GM19035 (cell line): ENCODE results near the gene PTPRT.

ENCODE experiments used
- ATAC-seq: cut with Tn5 transposase; IDR thresholded peaks from one replicate; pipeline ENCODE4 v1.9.1; 2021; ENCODE audit not compliant: unreplicated experiment

PTPRT gene

DNA sequence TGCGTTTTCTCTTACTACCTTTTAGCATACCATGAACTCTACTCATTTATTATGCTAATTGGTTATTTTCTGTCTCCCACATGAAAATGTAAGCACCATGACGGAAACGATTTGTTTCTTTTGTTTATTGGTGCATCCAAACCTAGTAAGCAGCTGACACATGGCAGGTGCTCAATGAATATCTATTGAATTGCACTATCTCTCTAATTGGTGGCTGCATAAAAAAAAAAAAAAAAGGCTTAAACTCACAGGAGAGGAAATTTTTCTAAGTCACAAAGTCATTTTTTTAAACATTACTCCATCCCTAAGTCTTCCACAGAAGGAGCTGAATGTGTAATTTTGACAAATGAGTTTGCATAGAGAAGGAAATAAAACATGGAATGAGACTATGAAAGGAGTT, 608.4 kb downstream of the PTPRT start:
- ATAC-seq, result no peak

DNA sequence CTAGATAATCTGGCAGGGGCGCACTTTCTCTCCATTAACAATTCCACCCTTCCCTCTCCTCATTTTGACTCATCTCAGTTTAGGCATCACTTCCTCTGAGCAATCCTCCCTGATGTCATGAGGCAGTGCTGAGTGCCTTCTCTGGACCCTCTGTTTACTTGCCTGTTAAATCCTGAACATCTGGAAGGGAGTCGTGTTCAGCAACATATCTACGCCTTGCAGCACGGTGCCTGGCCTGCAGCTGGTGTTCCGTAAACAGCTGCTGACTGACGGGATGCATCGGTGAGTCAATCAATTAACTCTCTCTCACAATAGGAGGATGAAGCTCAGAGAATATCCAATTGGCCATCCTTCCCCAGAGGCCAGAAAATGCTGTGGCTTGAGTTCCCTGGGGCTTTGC, 613.5 kb downstream of the PTPRT start:
- ATAC-seq, result no peak

DNA sequence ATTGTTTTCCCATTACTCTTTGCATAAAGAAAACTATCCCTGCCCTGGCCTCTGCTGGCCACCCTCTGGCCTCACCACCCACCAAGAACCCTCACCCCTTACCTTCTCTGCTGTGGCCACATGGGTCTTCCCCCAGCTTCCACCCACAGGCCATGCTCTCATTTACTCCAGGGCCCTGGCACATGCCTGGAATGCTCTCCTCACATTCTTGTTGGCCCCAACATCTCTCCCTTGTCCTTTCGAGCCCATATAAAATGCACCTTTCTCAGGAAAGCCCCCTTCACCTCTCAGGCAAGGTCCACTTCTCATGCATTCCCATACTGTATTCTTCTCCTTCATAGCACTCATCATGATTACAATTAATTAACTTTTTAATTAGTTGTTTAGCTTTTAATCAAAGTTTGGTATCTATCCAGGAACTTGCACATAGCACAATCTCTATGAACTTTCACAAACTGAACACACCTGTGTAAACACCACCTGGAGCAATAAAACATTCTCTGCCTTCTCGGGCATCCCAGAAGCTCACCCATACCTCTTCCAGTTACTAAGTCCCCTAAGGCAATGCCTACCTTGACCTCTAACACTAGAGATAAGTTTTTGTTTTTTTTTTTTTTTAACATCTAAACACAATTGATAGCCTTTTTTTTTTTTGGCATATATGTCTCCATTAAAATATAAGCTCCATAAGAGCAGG, 617.2 kb downstream of the PTPRT start:
- ATAC-seq, result no peak

DNA sequence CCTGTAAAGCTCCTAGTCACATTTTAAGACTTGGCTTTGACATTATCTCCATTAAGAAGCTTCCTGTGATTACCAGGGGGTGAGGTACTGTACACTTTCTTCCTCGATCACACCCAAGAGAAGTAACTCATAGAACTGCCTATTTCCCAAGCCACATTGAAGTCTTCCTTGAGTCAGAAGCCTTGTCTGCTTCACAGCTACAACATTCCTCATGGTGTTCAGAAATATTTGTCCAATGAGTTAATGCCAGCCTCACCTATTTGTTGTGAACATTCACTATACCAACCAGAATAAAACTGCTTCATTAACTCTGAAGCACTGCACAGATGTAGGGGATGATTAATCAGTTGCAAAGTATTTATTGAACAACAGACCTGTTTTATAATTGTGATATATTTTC, 622.3 kb downstream of the PTPRT start:
- no peak for ATAC-seq

DNA sequence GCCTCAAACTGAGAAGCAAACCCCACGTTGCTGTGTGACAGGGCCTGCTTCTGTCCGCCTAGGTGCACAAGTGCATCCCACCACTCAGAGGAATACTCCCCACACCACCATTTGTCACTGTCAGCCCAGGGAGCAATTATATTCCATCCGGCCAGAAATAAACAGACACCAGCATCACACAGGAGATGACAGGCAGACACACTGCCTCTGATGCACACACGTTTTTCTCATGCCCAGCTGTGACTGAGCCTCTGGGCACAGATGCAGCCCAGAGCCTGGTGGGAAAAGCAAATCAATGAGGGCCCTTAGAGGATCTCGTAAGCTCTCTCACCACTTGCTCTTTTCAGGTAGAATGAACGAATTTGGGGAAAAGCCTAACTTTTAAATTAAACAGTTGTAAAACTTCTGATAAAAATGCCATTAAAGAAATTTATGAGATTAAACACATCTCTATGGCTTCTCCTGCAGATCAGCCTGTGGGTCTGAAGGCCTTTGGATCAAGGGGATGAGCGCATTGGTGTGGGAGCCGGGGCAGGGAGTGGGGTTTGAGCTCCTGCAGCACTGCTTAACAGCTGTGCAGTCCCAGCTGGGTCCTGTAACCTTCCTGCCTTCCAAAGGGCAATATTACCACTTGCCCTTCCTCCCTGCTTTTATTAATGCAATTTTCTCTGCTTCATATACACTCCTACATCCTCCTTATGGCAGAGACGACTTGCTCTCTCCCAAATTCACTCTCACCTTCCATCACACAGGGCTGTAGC, 624.3 kb downstream of the PTPRT start:
- no peak for ATAC-seq

DNA sequence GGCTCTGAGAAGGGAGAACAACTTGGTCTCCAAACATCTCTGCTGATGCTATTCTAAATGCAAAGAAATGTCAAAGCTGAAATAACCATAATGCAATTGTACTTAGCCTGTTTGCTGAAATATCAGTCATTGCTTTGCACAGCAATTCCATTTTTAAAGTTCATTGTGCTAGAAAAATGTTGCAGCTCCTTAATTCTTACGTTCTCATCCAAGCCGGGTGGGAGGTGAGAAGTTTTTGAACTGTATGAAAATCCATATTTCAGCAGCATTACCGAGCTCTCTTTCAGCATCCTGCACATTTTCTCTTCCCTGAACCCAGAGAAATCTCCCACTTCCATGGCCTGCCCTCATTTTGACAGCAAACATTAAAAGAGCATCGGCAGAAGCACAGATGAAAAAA, 630.0 kb downstream of the PTPRT start:
- no peak for ATAC-seq

DNA sequence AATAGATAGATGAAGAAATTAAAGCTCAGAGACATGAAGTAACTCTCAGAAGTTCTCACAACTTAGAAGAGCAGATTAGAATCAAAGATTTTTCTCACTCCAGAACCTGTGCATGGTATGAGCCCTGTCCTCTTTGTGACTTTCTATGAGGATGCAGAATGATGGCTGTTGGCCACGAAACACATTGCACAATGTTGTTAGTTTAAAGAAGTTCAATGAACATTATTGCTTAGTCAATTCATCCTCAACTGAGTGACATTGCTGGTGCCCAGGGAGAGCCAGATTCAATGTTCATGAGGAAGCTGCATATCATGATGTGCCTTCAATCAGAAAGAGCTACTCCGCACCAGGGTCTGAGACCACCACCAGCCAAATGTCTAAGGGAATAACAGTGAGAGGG, 633.1 kb downstream of the PTPRT start:
- no peak for ATAC-seq

DNA sequence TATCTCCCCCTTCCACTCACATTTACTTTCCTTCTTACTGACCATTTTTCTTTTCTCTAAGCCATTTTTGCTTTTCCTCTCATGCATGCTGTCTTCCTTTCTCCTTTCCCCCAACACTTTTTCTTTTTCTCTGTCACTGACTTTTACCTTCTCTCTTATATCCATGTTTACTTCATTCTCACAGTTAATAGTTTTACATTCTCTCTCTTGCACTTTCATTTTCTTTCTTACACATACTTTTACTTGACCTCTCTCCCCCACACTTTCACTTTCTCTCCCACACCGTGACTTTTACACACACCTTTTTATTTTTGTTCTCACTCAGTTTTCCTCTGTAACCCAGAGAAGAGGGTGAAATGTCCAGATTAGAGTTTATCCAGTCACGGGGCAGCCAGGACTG, 636.3 kb downstream of the PTPRT start:
- no peak for ATAC-seq

DNA sequence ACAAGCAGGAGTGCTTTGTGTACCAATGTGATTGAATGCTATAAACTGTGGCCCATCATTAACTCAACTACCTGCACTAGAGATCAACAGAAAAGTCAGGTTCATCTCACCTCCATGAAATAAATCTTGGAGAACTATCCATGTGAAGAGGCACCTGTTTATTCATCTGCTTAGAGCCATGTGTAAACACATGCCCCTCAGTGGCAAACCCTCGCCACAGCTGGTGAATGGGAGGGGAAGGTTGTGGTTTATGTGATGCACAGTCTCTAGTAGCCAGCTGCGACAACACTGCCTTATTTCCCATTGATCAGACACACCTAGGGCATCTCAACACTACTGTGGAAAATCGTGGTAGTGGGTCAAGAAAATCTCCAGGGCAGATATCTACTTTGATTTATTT, 640.2 kb downstream of the PTPRT start:
- ATAC-seq, result no peak

DNA sequence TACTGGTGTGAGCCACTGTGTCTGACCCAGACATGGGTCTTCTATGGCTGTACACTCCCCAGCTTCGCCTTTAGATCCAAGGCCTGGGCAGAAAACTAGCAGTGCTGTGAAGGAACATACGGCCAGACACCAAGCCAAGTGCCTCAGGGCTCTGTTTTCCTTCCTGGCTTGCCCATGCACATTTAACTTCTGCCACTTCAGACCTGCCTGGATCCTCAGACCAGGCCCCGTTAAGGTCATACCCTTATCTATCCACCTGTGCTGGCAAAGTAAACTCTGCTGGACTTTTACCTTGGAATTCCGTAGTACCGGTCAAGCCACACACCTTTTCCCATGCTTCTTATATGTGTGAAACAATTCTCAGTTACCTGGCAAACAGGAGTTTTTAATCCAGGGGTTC, 644.8 kb downstream of the PTPRT start:
- no peak for ATAC-seq

DNA sequence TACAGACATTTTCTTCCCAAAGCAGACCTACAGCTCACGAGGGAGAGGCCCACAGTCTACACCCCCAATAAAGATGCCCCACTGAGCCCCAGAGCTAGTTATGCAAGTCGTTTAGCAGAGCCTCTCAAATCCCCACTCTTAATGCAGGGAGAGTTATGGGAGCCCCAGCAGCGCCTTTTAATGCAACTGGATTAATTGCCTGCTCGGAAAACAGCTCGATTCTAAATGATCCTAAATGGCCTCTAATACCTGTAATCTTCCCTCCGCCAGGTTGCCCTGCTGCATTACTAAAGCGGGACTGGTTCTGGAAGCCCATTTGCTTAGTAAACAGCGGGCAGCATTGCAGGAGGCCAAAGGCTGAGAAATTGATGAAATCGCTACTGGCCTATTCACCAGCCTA, 656.9 kb downstream of the PTPRT start:
- no peak for ATAC-seq

DNA sequence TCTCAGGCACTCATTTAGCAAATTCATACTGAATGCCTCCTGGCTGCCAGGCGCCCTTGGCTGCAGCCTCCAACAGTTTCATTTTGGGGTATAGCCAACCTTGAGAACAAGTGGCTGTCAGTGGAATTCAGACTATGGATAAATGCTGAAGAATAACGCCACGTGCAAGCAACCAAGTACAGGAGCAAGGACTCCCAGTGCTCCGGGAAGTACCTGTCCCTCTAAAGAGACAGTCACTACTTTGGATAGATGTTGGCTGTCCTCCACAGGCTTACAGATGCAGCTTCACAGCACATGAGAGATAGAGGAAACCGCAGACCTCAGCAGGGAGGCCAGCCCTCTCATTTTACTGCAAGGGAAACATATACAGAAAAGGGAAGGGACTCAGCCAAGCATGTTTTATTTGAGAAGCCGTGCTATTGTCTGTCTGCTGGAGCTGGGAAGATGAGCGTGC, 658.2 kb downstream of the PTPRT start:
- ATAC-seq, result no peak

DNA sequence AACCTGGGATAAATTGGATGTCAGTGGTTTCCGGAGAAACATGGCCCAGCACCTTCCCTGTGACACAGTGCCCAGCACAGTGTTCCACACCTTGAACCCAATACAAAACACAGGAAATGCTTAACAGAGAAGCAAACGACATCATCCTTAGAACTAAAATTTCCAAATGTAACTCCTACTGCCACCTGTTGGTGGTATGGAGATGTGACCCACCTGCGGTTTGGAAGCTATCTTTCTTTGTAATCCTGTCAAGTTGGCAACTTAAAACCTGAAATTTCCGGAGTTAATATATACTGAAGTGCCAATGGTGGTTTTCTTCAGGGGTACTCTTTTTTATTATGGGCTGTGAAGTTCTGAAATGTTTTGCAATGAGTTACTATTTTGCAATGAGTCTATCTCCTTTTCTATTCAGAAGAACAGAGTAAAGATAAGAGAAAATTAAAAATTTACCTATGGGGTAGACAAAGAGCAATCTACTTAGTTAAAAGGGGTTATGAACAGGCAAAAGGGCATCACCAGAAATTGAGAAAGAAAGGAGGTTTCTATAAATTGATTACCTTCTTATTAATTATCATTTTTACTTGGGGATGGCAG, 658.8 kb downstream of the PTPRT start:
- ATAC-seq, result no peak

DNA sequence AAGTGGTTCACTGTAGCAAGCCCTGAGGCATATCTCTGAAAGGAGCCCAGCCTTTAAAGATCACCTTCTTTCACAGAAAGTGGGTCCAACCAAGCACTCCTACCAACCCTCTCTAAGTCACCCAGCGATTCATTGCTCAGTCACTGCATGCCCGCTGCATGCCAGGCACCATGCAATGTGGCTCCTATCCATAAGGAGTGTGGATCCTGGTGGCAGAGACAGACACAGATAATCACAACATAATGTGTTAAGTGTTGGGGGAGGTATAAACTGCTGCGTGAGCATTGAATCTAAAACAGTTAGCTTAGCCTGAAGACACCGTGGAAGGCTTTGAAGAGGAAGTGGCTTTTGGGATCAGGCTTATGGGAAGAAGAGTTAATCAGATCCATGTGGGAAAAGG, 659.5 kb downstream of the PTPRT start:
- no peak for ATAC-seq

DNA sequence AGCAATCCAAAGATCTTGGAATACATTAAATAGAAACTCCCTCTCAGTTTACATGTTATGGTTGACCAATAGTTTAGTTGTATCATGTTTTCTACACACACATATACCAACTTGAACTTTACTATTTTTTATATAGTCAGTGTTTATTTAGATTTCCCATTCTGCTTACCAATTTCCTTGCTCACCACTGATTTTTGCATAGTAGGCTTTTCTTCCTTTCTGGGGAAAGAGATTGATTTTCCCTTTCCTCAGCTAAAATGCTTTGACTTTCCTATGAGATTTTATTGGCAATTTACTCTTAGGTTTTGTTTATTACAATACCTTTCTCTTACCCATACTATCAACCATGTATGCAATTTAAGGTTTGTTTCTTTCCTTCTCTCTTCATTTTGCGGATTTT, 665.6 kb downstream of the PTPRT start:
- ATAC-seq, result no peak

DNA sequence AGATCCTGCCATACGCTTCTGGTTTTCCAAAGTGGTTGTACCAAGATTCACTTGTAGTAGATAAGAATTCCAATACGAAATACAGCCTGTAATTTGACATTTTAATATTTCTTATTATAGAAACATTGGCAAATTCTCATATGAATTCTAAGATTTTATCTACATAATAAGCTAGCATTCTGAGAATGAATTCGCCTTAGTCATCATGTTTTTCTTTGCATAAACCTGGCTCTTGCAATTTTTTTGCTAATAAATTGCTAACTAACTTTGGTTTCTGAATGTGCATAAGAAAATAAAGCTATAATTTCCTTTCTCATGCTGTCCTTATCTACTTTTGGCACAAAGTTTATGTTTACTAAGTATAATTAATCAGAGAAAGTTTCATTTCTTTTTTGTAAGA, 673.0 kb downstream of the PTPRT start:
- ATAC-seq, result no peak

DNA sequence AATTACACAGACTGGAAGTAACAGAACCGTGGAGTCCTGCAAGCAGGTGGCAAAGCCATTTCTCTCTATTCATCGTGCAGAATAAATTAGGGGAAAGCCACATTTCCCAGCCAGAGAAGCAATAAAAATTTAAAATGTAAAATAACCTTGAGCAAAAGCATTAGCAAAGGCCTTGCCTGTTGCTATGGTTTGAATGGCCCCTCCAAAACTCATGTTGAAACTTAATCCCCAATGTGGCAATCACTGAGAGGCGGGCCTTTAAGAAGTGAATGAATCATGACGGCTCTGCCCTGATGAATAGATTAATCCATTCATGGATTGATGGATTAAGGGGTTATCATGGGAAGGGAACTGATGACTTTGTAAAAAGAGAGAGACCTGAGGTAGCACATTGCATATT, 679.0 kb downstream of the PTPRT start:
- ATAC-seq, result no peak

DNA sequence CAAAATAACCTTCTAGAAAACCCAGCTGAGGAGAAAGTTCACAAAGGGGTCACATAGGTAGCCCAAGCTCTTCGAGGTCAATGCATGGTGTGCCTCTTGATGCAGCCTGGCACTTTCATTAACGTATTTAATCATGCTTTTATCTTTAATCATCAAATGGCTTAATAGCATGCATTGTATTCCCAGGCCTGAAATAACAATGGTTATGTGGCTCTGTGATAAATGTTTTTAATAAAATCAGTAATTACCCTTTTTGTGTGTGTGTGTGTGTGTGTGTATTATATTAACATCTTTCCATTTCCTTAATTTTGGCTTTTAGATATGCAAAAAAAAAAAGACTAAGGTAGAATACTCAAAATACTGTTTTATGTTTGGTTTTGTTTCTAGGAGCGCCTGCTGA, 681.8 kb downstream of the PTPRT start:
- ATAC-seq, result no peak

DNA sequence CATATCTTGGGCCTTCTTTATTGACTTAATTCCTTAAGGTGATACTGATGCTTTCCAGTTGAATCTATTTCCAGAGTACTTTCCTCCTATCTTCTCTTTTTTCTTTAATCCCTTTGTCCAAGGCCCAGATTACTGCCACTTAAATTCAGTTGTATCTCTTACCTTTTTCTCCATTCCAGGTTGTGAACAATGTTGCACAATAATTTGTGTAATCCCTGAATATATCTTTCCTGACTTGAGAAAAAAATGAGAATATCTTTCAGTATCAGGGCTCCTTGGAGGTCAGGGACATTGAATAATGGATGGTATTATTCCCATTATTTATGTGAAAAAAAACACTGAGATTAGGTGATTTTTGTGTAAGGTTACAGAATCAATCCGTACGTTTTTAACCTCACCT, 683.3 kb downstream of the PTPRT start:
- ATAC-seq, result no peak

DNA sequence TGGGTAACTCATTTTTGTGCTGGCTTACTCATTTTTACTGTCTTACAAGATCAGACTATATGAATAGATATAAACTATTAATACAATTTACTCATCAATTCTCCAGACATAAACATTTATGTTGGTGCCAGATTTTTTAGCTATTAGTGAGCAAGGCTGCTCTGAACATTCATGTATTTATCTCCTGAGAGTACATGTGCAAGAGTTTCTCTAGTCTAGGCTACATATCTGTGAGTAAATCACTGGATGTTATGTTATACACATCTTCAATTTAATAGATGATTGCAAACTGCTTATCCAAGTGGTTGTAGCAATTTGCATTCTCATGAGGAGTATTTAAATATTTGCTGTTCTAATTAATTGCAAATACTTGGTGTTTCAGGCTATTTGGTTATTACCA, 687.1 kb downstream of the PTPRT start:
- ATAC-seq, result no peak

DNA sequence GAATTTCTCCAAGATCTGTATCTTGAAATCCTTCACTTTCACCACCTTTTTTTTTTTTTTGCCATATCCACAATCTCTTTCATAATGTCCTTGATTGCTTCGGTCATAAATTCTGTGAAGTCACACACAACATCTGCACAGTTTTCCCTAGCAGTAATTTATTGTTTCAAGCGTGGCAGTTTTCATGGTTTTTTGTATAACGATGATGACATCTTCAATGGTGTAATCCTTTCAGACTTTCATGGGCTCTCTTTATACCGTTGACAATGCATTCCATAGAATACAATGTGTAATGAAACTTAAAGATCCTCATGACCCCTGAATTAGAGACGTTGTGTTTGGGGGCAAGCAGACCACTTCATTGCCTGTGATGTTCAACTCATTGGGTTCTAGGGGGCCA, 693.1 kb downstream of the PTPRT start:
- no peak for ATAC-seq

DNA sequence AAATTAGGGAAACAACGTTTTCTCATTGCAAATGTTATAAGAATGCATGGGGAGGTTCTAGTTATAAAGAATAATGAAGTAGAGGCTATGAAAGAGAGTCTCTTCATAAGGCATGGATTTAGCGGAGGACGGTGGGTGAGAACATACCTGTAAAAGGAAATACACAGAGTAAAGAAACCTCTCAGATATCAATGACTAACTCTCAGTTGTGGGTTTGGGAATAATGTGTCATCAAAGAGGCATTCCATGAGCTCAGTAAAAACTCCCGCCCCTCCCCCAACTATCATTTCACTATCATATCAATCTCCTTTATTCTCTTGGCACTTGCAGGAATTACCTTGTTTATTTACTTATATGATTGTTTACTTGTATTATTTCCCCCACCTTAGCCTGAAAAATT, 695.4 kb downstream of the PTPRT start:
- ATAC-seq, result no peak
